NCI-H82 treated with DMSO at 0.1 percent for 48 hours (cell line): ENCODE measurements around the gene CTSS.
"Not testable (repeated sequence)": the region's sequence is repeated elsewhere in the genome, so short reads cannot be mapped to it uniquely, and the experiment has no call there.

Experiments used
- DNase-seq: peaks from one replicate; lab custom pipeline; 2025; ENCODE audit not compliant: unreplicated experiment; lab: John Stamatoyannopoulos, UW

The CTSS gene

DNA sequence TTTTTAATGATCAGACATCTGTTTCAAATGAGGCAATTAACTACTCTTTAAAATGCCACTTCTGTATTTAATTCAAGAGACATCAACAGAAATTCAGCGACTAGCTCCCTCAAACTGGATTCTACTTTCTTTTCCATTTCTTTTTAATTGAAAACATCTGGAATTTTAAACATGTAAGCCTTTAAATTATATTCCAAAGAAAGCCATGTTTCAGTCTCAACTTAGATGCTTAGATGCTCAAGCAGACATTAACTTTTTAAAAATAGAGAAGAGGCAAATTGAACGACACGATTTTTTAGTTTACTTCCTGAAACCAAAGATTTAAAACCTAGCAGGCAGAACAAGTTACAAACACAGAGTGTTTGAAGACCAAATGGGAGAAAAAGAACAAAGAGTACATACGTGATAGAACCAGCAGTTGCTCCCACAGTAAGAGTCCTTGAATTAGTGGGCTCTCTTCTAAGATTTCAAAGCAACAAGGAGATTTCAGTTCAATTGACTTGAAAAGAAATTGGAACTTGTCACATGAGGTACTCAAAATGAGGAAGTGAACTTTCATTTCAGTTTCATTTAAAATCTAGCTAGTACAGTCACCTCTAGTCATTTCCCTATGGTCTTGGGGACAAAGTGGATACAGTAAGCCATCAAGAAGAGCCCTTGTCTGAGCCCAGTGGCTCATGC lies at the start of gene CTSS:
Gene CTSS, minus strand, starts transcription at position 483 of the 681 bp plus-strand sequence. CDS start 1,015 bp downstream, outside the sequence.
- no peak for DNase-seq

GRCh38 chr1:150813028-150813707 lies 47.6 kb upstream of the CTSS start:
- peak; percentile 32 for DNase-seq

DNA sequence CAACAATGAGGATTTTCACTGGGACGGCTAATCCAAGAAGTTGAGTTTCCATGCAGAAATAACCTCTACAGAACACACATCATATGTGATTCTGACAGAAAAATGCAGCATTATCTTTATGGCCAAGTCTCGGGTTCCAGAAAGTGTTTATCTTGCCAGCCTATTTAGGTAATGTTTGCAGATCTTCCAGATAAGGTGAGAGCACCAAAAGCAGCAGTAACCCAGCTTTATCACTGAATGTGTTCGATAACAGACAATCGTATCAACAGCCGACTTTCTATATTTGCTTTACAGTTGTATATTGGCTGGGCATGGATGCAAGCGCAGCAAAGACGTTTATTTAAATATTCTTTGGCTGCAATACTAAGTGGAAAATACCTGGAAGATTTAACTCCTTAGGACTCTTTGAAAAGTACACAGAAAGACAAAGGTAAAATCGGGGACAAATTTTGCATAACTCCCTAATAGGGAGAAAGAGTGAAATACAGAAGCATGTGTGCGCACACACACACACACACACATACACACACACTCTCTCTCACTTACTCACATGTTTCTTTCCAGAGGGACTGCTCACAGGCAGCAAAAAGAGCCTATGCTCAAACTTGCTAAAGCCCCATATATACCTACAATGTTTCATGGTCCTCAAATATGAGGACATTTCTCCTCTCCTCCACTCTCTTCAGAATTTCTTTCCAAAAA lies 45.5 kb upstream of the CTSS start:
- no peak for DNase-seq

DNA sequence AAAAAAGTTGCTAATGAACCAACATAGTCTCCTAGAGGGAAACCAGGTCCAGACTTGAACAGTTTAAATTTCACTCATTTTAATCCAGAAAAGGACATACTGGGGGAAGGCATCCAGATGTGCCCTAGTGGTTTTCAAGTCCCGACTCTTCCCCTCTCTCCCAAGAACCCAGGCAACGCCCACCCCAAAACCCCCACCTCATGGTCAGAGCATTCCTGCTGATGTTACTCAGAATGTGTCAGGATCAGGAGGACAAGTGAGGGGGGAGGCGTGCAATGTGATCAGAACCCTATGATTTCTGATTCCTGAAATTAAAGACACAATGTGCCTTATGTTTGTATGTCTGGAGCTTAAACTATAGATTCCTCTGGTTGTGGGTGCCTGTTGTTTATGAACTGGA lies 44.1 kb upstream of the CTSS start:
- no peak for DNase-seq

GRCh38 chr1:150808846-150809245 lies 43.3 kb upstream of the CTSS start:
- DNase-seq: no peak

DNA sequence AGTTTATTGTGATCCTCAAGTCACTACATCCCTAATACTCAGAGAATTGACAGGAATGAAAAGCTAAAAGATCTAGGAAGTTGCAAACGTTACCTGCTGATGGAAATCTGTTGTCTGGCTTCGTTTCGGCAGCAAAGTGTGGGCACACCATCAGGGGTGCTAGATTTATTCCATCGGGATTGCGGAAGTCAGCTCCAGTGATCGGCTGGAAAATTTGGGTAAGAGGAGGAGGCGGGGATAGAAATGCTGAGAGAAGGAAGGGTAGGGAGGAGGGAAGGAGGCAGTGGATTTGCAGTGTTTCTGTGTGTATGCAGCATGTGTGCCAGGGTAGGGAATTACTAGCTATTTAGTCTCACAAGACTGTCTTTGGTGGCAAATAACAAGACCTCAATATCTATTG lies 42.5 kb upstream of the CTSS start, which contains the start of gene CTSK:
Gene CTSK, minus strand, starts transcription at position 140 of the 400 bp plus-strand sequence. CDS start 1,455 bp downstream, outside the sequence.
- no peak for DNase-seq

DNA sequence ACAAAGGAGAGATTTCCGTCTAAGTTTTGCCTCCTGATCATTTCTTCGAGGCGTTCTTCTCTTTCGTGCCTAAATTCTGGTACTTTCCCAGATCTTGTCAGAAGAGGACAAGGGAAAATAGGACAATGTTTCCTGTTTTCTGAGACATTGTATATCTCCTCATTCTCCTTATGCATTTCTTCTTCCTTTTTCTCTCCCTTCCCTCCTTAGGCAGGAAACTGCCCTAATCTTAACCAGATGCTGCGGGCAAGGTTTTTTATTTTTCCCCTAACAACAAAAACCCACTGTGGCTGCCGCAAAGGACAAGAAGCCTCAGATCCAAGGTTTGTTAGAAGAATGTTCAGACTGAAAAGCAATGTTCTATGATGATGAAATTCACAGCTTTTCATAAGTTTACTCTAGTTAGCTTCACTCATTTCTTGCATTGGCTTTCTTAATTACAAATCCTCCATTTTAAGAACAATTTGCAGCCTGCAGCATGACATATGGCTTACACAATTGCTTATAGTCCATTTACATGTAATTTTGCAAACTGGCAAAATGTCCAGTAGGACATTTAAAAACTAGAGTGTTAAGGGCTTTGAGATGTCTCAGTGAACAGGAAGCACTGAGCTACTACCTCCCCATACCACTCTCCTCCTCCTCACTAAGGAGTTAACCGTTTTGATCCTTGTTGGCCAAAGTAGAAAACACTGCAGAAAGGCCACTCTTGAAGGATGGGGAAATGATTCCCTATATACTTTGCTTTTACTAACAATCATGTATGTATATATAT lies 41.9 kb upstream of the CTSS start:
- DNase-seq: no peak

DNA sequence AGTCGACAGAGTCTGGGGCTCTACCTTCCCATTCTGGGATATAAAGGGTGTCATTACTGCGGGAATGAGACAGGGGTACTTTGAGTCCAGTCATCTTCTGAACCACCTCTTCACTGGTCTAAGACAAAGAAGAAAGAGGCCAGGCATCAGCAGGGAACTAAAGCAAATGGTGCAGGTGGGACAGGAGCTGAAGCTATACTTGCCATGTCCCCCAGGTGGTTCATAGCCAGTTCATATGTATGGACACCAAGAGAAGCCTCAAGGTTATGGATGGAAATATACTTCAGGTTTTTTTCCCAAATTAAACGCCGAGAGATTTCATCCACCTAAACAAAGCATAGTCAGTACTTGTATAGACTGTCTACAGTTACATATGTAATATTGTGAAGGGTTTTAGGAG lies 40.3 kb upstream of the CTSS start:
- DNase-seq: no peak

DNA sequence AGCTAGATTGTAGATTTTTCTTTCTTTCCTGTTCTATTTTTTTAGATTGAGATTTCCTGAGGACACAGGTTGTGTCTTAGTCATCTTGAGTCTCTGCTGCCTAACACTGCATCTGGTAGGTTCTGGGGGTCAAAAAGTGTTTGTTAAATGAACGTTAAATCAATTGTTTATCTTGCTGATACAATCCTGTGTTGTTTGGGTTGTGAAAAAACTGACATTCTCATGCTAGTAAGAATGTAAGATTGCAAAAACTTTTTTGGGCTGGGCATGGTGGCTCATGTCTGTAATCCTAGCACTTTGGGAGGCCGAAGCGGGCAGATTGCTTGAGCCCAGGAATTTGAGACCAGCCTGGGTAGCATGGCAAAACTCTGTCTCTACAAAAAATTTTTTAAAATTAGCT lies 39.1 kb upstream of the CTSS start:
- DNase-seq: no peak

- no peak for DNase-seq
Measured at GRCh38 chr1:150799089-150799488, 33.5 kb upstream of the CTSS start.

DNA sequence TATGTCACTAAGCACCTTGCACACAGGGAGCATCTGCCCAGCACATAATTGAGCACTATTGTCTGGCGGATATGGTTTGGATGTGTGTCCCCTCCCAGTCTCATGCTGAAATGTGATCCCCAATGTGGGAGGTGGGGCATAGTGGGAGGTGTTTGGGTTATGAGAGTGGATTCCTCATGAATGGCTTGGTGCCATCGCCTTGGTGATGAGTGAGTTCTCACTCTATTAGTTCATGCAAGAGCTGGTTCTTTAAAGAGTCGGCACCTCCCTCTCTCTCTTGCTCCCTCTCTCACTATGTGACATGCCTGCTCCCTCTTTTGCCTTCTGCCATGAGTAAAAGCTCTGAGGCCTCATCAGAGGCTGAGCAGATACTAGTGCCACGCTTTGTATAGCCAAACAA lies 32.9 kb upstream of the CTSS start:
- DNase-seq: peak; percentile 24

- DNase-seq: no peak
Measured at GRCh38 chr1:150796374-150796773, 30.8 kb upstream of the CTSS start.

- DNase-seq: not testable (repeated sequence)
Measured at GRCh38 chr1:150793778-150794177, 28.2 kb upstream of the CTSS start.

- DNase-seq: no peak
Measured at GRCh38 chr1:150793221-150793620, 27.6 kb upstream of the CTSS start.

DNA sequence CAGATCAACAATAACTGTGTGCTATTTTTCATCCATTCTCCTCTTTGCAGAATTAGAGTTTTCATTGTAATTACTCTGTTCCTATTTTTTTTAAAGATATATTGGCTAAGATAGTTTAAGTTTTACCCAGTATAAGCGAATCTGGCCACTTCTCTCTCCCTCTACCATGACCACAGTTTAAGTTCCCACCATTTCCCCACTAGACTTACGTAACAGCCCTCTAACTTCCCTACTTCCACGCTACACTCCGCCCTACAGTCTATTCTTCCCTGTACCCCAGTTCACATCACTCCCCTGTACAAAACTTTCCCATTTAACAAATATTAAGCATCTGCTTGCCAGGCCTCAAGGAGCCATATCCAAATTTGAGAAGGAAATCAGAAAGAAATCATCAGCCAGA lies 26.0 kb upstream of the CTSS start:
- DNase-seq: no peak

DNA sequence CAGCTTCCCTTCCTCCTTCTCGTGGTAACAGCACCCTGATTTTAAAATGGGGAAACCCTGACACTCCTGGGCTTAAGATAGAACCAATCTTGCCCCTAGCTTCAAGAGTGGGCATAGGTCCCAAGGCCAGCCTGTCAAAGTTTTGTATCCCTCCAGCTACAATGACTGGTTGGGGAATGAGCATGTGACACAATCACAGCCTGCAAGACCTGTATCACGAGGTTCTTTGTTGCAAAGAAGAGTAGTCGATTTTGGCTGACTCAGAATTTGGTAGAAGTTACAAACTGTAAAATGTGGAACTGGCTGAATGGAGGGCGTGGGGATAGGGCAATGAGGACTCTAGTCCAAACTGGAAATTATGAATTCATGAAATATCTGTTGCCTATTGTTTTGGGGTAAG lies 23.8 kb upstream of the CTSS start:
- no peak for DNase-seq

- peak; percentile 43 for DNase-seq
Measured at GRCh38 chr1:150788946-150789345, 23.4 kb upstream of the CTSS start.

- DNase-seq: no peak
Measured at GRCh38 chr1:150787455-150787854, 21.9 kb upstream of the CTSS start.

DNA sequence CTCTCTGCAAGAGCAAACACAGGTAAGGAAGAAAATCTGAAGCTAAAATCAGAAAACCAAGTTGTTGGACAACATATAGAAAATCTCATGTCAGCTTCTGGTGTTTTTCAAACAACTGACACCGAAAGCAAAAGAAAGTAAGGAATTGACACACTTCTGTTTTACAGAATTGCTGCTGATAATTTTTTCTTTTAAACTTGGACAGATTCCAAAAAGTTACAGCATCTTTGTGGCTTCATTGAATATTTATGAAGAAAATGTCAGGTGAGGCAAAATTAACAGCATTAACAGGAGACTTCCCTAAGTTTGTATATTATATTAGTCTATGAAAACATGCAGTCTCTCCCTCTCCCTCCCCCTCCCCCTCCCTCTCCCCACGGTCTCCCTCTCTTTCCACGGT lies 14.9 kb upstream of the CTSS start:
- DNase-seq: no peak

GRCh38 chr1:150778409-150778808 lies 12.8 kb upstream of the CTSS start:
- DNase-seq: no peak

DNA sequence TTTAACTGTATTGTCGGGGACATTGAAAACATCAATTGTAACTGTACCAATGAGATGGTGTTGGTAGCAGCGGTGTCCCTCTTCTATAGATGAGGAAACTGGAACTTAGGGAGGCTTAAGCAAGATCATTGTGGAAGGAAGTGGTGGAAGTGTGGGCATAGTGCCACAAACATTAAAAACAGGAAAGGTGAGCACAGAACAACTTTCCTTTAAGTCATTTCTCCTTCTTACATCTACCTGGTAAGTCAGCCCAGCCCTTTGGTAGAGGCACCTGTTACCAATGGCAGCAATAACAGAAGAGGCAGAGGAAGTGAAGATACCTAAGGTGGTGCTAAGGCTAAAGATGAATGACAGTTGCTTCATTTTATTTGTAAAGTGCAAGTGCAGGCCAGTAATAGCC lies 12.0 kb upstream of the CTSS start:
- no peak for DNase-seq
